GM12875 (cell line): ENCODE measurements around the gene LUZP1.

Source experiments
- H3K4me3 ChIP-seq: one replicate; pipeline ENCODE4 v1.5.1; 2011; ENCODE audit warnings: low read depth, low read length, control low read depth
- TF ChIP-seq, protein P1 (sequence below): IDR thresholded peaks from 2 replicates; pipeline ENCODE4 v1.5.1; 2011; ENCODE audit warnings: low read depth, mild to moderate bottlenecking, control low read depth, inconsistent platforms, low read length, moderate library complexity, borderline replicate concordance; ENCODE audit not compliant: insufficient read depth

Gene LUZP1

DNA sequence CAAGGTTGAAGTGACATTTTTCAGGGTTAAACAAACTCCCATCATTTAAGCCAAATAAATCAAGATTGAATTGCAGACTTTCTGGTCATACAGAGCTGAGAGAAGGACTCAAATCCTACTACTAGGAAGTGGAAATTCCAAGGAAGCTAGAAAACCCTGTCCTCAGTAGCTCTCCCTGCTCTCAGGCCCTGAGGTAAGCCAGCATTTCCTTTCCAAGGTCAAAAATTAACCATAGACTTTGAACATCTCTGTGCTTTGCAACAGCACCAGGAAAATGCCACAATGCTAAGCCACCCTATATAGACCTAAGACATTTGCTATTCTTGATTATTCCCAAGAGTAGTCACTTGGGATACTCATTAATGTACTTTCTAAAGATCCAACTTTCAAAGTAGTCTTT, 45.1 kb downstream of the LUZP1 start:
- H3K4me3 ChIP-seq, result no peak overlapping the region
- TF ChIP-seq, protein P1, sequence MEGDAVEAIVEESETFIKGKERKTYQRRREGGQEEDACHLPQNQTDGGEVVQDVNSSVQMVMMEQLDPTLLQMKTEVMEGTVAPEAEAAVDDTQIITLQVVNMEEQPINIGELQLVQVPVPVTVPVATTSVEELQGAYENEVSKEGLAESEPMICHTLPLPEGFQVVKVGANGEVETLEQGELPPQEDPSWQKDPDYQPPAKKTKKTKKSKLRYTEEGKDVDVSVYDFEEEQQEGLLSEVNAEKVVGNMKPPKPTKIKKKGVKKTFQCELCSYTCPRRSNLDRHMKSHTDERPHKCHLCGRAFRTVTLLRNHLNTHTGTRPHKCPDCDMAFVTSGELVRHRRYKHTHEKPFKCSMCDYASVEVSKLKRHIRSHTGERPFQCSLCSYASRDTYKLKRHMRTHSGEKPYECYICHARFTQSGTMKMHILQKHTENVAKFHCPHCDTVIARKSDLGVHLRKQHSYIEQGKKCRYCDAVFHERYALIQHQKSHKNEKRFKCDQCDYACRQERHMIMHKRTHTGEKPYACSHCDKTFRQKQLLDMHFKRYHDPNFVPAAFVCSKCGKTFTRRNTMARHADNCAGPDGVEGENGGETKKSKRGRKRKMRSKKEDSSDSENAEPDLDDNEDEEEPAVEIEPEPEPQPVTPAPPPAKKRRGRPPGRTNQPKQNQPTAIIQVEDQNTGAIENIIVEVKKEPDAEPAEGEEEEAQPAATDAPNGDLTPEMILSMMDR, result no peak

DNA sequence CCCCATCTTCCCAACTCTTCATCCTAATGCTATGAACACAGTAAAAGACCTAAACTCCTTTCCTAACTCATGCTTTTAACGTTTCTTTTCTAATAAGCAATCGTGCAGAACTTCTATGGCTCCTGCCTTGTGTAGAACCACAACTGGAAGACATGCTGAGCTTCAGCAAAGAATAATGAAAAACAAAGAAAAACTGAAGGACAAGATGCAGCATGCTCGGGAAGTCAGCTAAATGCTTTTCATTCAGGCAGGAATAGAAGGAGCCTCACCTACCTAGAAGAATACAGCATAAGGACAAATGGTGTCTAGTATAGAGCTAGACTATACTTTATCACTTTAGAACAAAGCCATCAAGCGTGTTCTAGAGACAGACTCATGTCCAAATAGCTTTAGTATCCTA, 45.9 kb downstream of the LUZP1 start:
- TF ChIP-seq, protein P1, result no peak

DNA sequence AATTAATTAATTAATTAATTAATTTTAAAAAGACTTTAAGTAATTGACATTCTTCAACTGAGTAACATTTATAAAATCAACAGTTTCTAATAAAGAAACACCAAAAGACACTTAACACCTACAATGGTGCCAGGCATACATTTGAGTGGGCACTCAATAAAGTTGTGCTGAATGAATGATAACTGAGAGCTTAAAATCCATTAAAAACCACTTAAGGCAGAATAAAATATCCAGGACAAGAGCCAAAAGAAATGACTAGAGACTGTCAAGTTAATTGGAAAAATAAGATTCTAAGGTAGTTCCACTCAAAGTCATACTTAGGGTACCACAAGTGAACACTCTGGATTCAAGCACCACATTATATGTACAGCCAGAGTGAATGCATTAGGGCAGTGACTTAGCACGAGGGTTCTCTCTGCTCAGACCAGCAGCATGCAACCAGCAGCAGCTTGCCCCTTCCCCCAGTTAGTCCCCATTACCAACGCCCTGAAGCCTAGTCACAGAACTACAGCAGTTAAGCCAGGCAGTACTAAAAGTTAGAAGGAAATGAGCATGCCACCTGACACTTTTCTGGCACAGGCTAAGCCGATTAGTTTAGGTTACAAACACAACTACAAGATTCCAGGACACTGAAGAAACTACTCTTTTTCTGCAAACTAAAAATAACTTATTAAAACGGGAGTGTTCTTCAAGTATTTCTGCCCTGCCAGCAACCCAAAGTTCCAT, 46.5 kb downstream of the LUZP1 start:
- no peak overlapping the region for H3K4me3 ChIP-seq
- TF ChIP-seq, protein P1, result no peak

More for the DNA sequence above, 45.9 kb downstream of the LUZP1 start:
- no peak overlapping the region for H3K4me3 ChIP-seq

DNA sequence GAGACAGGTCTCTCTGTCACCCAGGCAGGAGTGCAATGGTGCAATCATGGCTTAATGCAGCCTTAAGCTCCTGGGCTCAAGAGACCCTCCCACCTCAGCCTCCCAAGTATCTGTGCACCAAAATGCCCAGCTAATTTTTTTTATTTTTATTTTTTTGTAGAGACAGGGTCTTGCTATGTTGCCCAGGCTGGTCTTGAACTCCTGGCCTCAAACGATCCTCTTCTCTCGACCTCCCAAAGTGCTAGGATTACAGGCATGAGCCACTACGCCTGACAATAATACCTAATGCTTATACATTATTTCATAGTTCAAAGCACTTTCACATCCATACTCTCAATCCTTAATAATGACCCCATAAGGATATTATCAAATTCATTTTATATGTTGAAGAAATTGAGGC, 48.3 kb downstream of the LUZP1 start:
- TF ChIP-seq, protein P1, result no peak

DNA sequence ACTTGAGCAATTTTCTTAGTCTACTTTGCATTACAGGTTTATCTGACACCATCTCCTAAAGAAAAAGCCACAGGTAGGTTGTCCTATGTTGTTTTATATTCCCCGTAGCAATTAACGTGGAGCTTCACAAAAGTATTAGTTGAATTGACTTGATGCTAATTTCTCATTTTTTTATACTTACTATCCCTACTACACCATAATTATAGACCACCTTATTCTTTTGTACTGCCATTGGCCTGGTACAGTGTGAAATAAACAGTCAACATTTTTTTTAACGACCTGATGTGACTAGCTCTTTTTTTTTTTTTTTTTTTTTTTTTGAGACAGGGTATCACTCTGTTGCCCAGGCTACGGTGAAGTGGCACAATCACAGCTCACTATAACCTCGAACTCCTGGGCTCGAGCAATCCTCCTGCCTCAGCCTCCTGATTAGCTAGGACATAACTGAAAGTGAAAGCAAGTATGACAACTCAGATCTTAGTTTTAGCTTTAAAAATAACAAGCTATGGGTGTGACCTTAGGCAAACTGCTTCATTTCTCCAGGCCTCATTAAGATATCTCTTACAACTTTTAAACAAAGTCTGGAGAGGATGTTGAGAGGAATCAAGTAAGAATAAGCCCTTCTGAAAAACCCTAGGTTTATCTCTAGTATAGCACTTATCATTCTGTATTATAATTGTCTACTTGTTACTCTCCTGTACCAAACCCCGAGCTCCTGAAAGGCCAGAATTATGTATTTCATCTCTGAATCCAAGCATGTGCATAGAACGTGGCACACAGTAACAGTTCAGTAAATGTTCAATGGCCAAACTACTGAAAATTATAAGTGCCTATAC, 49.5 kb downstream of the LUZP1 start:
- TF ChIP-seq, protein P1, result no peak
- no peak overlapping the region for H3K4me3 ChIP-seq

More for the DNA sequence above, 48.3 kb downstream of the LUZP1 start:
- H3K4me3 ChIP-seq, result no peak overlapping the region

DNA sequence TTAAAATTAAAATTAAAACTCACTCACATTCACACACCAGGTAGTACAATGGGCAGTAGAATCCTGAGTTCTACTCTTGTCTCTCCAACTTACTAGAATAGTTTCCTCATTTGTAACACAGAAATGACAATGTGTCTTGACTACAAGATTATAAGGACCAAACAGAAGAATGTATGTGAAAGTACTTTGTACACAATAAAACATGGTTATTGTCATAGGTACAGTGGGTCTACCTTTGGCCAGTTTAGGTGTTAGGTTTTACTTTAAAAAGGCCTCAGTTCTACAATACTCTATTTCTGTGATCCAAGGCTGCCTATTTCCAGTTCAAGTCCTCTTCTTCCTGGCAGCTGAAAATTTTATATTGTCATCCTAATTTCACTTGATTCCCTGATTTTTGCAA, 50.2 kb downstream of the LUZP1 start:
- TF ChIP-seq, protein P1, result no peak
- H3K4me3 ChIP-seq, result no peak overlapping the region
